ENCODE data around the gene KRT38. TPM values are rescaled to one million over a fixed set of nuclear protein-coding genes. Genes with fewer than 3 reads are reported as not detected.

Gene KRT38
- total RNA-seq, result not detected in 2 replicates

GRCh38 chr17:41440531-41441033 lies at the start of gene KRT38:
TSS of gene KRT38 (minus strand) at chr17:41440983. CDS start at chr17:41440921, 62 bp downstream.
- DNase-seq (ENCODE audit: low read depth in 2 of 2), result no peak

GRCh38 chr17:41489531-41489930 lies 48.7 kb upstream of the KRT38 start, which contains the start of gene KRT36:
TSS of gene KRT36 (minus strand) at chr17:41489910. CDS start at chr17:41489864, 46 bp downstream.
- no peak for DNase-seq (ENCODE audit: low read depth in 2 of 2)

- peak in 1 of 2 donors; percentile 26 for DNase-seq (ENCODE audit: low read depth in 2 of 2)
These were observed 46.2 kb upstream of the KRT38 start for GRCh38 chr17:41486809-41487530.

GRCh38 chr17:41486316-41486715 lies 45.5 kb upstream of the KRT38 start:
- no peak for DNase-seq (ENCODE audit: low read depth in 2 of 2)

- DNase-seq (ENCODE audit: low read depth in 2 of 2), result no peak
These were observed 44.4 kb upstream of the KRT38 start for GRCh38 chr17:41484920-41485904.

- DNase-seq (ENCODE audit: low read depth in 2 of 2), result peak; percentile 68 to 93
These were observed 43.4 kb upstream of the KRT38 start for GRCh38 chr17:41483991-41484826.

GRCh38 chr17:41483531-41483930 lies 42.7 kb upstream of the KRT38 start:
- DNase-seq (ENCODE audit: low read depth in 2 of 2), result no peak

- DNase-seq (ENCODE audit: low read depth in 2 of 2), result no peak
These were observed 40.3 kb upstream of the KRT38 start, which contains the start of gene KRT35 for GRCh38 chr17:41481036-41481435. TSS of gene KRT35 (minus strand) at chr17:41481151. CDS start at chr17:41481097, 54 bp downstream.

- no peak for DNase-seq (ENCODE audit: low read depth in 2 of 2)
These were observed 39.8 kb upstream of the KRT38 start for GRCh38 chr17:41480581-41480980.

GRCh38 chr17:41480136-41480535 lies 39.4 kb upstream of the KRT38 start:
- no peak for DNase-seq (ENCODE audit: low read depth in 2 of 2)

- DNase-seq (ENCODE audit: low read depth in 2 of 2), result no peak
These were observed 37.5 kb upstream of the KRT38 start for GRCh38 chr17:41478237-41478636.

GRCh38 chr17:41476866-41477815 lies 36.4 kb upstream of the KRT38 start:
- DNase-seq (ENCODE audit: low read depth in 2 of 2), result no peak

GRCh38 chr17:41475421-41475820 lies 34.6 kb upstream of the KRT38 start:
- no peak for DNase-seq (ENCODE audit: low read depth in 2 of 2)

- DNase-seq (ENCODE audit: low read depth in 2 of 2), result no peak
These were observed 34.1 kb upstream of the KRT38 start for GRCh38 chr17:41474863-41475262.

- DNase-seq (ENCODE audit: low read depth in 2 of 2), result no peak
These were observed 27.6 kb upstream of the KRT38 start for GRCh38 chr17:41468346-41468745.

- peak in 1 of 2 donors; percentile 12 for DNase-seq (ENCODE audit: low read depth in 2 of 2)
These were observed 26.8 kb upstream of the KRT38 start for GRCh38 chr17:41467561-41467960.

- DNase-seq (ENCODE audit: low read depth in 2 of 2), result no peak
These were observed 26.2 kb upstream of the KRT38 start, which contains the start of gene KRT32 for GRCh38 chr17:41466988-41467387. TSS of gene KRT32 (minus strand) at chr17:41467386. CDS start at chr17:41467325, 61 bp downstream.

- peak in 1 of 2 donors; percentile 37 for DNase-seq (ENCODE audit: low read depth in 2 of 2)
These were observed 23.9 kb upstream of the KRT38 start for GRCh38 chr17:41464682-41465081.

- DNase-seq (ENCODE audit: low read depth in 2 of 2), result no peak
These were observed 23.4 kb upstream of the KRT38 start for GRCh38 chr17:41464173-41464572.

- no peak for DNase-seq (ENCODE audit: low read depth in 2 of 2)
These were observed 23.0 kb upstream of the KRT38 start for GRCh38 chr17:41463746-41464145.
